Esophagus muscularis mucosa (tissue), 4 donors: ENCODE measurements around the gene TENT4B. TPM values are rescaled to one million over a fixed set of nuclear protein-coding genes. Genes with fewer than 3 reads are reported as not detected.
A peak's percentile ranks its signal among the peaks of the same experiment; 100 is the strongest.

Source experiments
- DNase-seq: peaks from one replicate; pipeline ENCODE4 v3.0.0-alpha.2; 2017; ENCODE audit errors: extremely low spot score
- H3K27ac ChIP-seq, 4 donors: fragments of 200-600 bp; sonication (generic); replicated peaks in 1 of 4; 1 replicate in 3 of 4; 2 replicates in 1 of 4; pipeline ENCODE4 v1.5.1; 2016 to 2019; ENCODE audit warnings: mild to moderate bottlenecking in 1 of 4
- H3K27me3 ChIP-seq, 4 donors: fragments of 200-600 bp; sonication (generic); one replicate each; pipeline versions ENCODE4 v1.5.1 to v1.6.0; 2016 to 2019
- H3K36me3 ChIP-seq, 4 donors: fragments of 200-600 bp; sonication (generic); one replicate each; pipeline ENCODE4 v1.5.1; 2016 to 2019
- H3K4me1 ChIP-seq, 4 donors: fragments of 200-600 bp; sonication (generic); one replicate each; pipeline ENCODE4 v1.5.1; 2016 to 2019
- H3K4me3 ChIP-seq, 4 donors: fragments of 200-600 bp; sonication (generic); 1 replicate in 2 of 4; 2 replicates in 2 of 4; pipeline ENCODE4 v1.5.1; 2016 to 2019; ENCODE audit warnings: mild to moderate bottlenecking in 4 of 4, moderate library complexity in 1 of 4
- H3K9me3 ChIP-seq, 4 donors: fragments of 200-600 bp; sonication (generic); 1 replicate in 3 of 4; 2 replicates in 1 of 4; pipeline ENCODE4 v1.5.1; 2016 to 2019
- EP300 ChIP-seq: sonication (generic); formaldehyde crosslinking; IDR thresholded peaks from one replicate; pipeline ENCODE4 v1.6.1; 2017; ENCODE audit warnings: antibody characterized with exemption
- POLR2A ChIP-seq: fragments of 450-650 bp; IDR thresholded peaks from one replicate; pipeline ENCODE4 v1.6.1; 2017; ENCODE audit warnings: antibody characterized with exemption, moderate library complexity, mild to moderate bottlenecking, low read depth
- POLR2AphosphoS5 ChIP-seq, 2 donors: sonication (generic); formaldehyde crosslinking; IDR thresholded peaks; one replicate each; pipeline ENCODE4 v1.6.1; 2017; ENCODE audit warnings: antibody characterized with exemption in 2 of 2
- WGBS: methylation state at CpG from one replicate; pipeline ENCODE4 v1.1.5; 2018; 5-methylcytosine and 5-hydroxymethylcytosine counted together
- intact Hi-C: fragments of 100-400 bp; cut with DNase I; formaldehyde crosslinking; loops from one replicate; pipeline ENCODE4 v1.15.1; 2023
- total RNA-seq, 4 donors: library from RNA; depleted of rRNA; stranded (reverse); fragments of >200 nt; gene quantifications; one replicate each; pipeline versions ENCODE4 v1.1.0 to v1.2.1, GENCODE V29; 2016
- TF ChIP-seq, protein P1 (sequence below), 3 experiments: fragments of 200-600 bp in 2 of 3; fragments of 450-650 bp in 1 of 3; sonication (generic) in 2 of 3; IDR thresholded peaks; one replicate each; pipeline ENCODE4 v1.5.1; 2017 to 2019; ENCODE audit warnings: antibody characterized with exemption in 3 of 3, mild to moderate bottlenecking in 2 of 3, moderate library complexity in 1 of 3

Gene TENT4B
- total RNA-seq, 4 donors from 2014 or later, result 9.9 to 18.3 (median 16.7) TPM

DNA sequence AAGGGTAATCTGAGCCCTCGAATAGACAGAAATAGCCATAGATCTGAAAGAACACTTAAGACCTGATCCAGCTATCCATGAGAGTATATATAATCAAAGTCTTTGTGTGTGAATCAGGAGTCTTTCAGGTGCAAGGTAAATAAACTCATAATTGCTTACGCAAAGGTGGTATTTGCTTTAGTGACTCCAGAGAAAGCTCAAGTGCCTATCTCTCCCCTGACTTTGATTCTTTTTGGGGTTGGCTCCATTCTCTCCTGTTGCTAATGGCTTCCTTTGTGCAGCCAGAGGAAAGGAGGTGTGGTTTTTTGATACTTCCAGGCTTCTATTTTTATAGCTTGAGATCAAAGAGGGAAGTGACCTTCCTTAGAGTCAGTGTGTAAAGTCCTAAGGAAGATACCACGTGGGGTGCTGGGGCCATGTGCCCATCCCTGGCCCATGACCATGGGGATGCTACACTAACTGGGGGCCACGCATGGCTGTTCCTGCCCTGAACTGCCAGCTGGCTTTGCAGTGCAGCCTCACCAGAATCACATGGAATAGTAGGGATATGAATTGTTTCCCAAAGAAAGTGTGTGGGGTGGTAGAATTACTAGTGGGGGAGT lies 45.8 kb downstream of the TENT4B start:
- Histone ChIP-seq H3K27me3 (no peaks in the 10 kb centered on the region), H3K36me3 (no peaks in the 10 kb centered on the region), H3K9me3 (no peaks in the 10 kb centered on the region), H3K4me1 (peaks cover 16 to 72% (median 62%) of the 10 kb centered on the region in 4 donors), H3K4me3 (no peak overlapping the region), H3K27ac (no peak overlapping the region)
- no peak for TF ChIP-seq POLR2A
- no peak for TF ChIP-seq POLR2AphosphoS5 (IDR thresholded peaks at IDR 0.05)
- no peak for TF ChIP-seq EP300
- TF ChIP-seq, protein P1, sequence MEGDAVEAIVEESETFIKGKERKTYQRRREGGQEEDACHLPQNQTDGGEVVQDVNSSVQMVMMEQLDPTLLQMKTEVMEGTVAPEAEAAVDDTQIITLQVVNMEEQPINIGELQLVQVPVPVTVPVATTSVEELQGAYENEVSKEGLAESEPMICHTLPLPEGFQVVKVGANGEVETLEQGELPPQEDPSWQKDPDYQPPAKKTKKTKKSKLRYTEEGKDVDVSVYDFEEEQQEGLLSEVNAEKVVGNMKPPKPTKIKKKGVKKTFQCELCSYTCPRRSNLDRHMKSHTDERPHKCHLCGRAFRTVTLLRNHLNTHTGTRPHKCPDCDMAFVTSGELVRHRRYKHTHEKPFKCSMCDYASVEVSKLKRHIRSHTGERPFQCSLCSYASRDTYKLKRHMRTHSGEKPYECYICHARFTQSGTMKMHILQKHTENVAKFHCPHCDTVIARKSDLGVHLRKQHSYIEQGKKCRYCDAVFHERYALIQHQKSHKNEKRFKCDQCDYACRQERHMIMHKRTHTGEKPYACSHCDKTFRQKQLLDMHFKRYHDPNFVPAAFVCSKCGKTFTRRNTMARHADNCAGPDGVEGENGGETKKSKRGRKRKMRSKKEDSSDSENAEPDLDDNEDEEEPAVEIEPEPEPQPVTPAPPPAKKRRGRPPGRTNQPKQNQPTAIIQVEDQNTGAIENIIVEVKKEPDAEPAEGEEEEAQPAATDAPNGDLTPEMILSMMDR (IDR thresholded peaks at IDR 0.05), result no peak
- WGBS, result 76% methylated on average over 4 of the region's 4 CpGs
- DNase-seq, result no peak
- intact Hi-C loops, result no loop called here

DNA sequence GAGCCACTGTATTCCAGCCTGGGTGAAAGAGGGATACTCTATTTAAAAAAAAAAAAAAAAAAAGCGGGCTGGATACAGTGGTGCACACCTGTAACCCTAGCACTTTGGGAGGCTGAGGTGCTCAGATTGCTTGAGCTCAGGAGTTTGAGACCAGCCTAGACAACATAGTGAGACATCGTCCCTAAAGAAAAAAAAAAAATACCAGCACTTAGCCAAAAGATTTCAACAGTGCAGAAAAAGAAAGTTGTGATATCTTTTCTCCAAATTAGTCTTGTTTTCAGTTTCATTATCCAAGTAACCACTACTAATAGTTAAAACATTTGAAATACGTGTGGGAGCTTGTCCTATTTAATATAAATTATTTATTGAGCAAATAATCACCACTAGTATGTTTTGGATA lies 48.7 kb downstream of the TENT4B start:
- TF ChIP-seq EP300 (no peak), POLR2AphosphoS5 (IDR thresholded peaks at IDR 0.05) (no peak), POLR2A (no peak)
- TF ChIP-seq, protein P1 (IDR thresholded peaks at IDR 0.05), result no peak
- H3K9me3 ChIP-seq, result no peaks in the 10 kb centered on the region
- intact Hi-C loops, result no loop called here
- no peak overlapping the region for H3K4me3 ChIP-seq
- no peak for DNase-seq
- H3K4me1 ChIP-seq, result peaks cover 29 to 70% (median 57%) of the 10 kb centered on the region in 4 donors
- 49% methylated on average over 3 of the region's 3 CpGs for whole genome bisulfite sequencing
- H3K27ac ChIP-seq, result peak overlapping the region; percentile 50 to 66 (median 63)
- no peaks in the 10 kb centered on the region for H3K27me3 ChIP-seq
- no peaks in the 10 kb centered on the region for H3K36me3 ChIP-seq

DNA sequence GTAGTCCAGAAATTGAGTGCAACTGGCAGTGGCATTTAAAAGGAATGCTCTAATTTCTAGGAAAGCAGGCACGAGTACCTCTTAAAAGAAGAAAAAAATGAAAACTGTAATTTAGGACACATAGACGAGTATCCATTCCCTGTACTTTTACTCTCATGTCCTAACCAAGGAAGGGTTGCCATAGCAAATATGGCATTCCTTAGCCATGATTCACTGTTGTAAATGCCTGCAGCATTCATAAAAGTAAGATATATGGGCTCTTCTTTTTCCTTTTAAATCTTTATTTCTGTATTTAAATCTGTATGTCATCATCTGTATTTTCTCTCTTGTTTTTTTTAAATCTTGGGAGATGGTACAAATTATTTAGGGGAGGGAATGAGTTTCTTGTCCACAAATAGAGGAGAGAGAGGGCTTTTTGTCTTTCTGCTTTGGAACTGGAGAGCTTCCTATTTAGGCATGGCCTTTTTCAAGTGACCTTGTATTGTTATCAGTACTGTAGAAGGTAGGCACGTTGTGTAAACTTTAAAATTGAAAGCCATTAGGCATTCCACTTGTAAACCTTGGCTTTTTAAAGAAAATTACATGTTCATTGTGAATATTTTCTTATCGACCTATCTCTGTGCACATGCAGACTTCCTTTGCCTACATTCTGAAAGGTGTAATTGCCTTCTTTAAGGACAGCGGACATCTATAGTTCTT lies 50.0 kb downstream of the TENT4B start:
- Histone ChIP-seq H3K4me3 (no peak overlapping the region), H3K9me3 (no peaks in the 10 kb centered on the region), H3K4me1 (peaks cover 40 to 75% (median 64%) of the 10 kb centered on the region in 4 donors), H3K36me3 (no peaks in the 10 kb centered on the region), H3K27ac (peak overlapping the region; percentile 50 to 66 (median 63)), H3K27me3 (no peaks in the 10 kb centered on the region)
- 42% methylated on average over 5 of the region's 5 CpGs for WGBS
- intact Hi-C loops, result no loop called here
- DNase-seq, result no peak
- TF ChIP-seq EP300 (no peak), POLR2A (no peak), POLR2AphosphoS5 (IDR thresholded peaks at IDR 0.05) (no peak)
- TF ChIP-seq, protein P1 (IDR thresholded peaks at IDR 0.05), result no peak

DNA sequence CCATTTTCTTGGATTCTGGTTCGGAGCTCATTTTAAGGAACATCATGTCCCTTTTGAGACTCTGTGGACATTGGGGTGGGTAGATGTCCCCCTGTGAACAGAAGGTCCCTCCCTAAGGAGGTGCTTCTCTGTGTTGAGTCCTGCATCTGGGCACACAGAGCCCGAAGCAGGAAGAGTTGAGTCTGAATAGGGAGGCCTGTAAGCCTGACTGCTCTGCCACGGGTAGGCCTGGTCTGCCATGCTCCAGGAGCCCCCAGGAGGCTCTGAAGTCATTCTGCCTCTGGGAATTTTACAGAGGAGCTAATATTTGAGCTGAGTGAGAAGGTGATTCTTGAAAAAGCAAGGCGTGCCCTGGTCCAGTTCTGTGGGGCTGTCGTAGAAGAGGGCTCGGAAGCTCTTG lies 50.6 kb downstream of the TENT4B start:
- intact Hi-C loops, result no loop called here

More for the DNA sequence above, 50.6 kb downstream of the TENT4B start:
- WGBS, result 87% methylated on average over 6 of the region's 6 CpGs
- H3K4me1 ChIP-seq, result peaks cover 46 to 79% (median 68%) of the 10 kb centered on the region in 4 donors
- H3K36me3 ChIP-seq, result no peaks in the 10 kb centered on the region
- H3K9me3 ChIP-seq, result no peaks in the 10 kb centered on the region
- H3K27me3 ChIP-seq, result no peaks in the 10 kb centered on the region
- H3K27ac ChIP-seq, result peak overlapping the region; percentile 50 to 66 (median 63)
- no peak overlapping the region for H3K4me3 ChIP-seq
- TF ChIP-seq EP300 (no peak), POLR2A (no peak), POLR2AphosphoS5 (IDR thresholded peaks at IDR 0.05) (no peak)
- TF ChIP-seq, protein P1 (IDR thresholded peaks at IDR 0.05), result no peak
- DNase-seq, result no peak
